Measurements from ENCODE around the gene CPN2. TPM values are rescaled to one million over a fixed set of nuclear protein-coding genes. Genes with fewer than 3 reads are reported as not detected.

CPN2 gene
- total and polyA plus RNA-seq, 4 donors: 20.4 to 196 (median 128) TPM

DNA sequence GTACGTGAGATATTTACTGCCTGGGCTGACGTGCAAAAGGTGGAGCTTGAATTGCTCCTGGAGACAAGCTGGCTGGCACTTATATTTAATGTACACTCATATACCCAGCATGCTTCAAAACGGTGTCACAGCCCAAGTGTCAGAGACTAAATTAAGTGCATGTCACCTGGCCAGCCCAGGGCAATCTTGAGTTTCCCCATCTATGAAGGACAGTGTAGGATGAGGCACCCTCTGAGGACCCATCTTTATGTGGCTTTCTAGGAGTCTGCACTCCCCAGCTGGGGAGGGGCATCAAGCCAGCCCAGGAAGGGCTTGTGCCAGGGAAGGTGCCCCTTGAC, 13.2 kb upstream of the CPN2 start:
- DNase-seq (ENCODE audit: low spot score): no peak
- WGBS: 80% methylated on average over 3 of the region's 3 CpGs
- peak overlapping the region in 1 of 2 donors; percentile 1 for H3K27ac ChIP-seq (ENCODE audit: low read depth in 1 of 2, low read length in 2 of 2)
- no peaks in the 10 kb centered on the region for H3K9me3 ChIP-seq (ENCODE audit: control insufficient read depth in 4 of 4, low read length in 3 of 4)
- peaks cover 0 to 4% (median 0%) of the 10 kb centered on the region in 4 donors for H3K27me3 ChIP-seq (ENCODE audit: control insufficient read depth in 4 of 4, insufficient read depth in 4 of 4, low read length in 3 of 4)
- H3K36me3 ChIP-seq (ENCODE audit: control insufficient read depth in 4 of 4, insufficient read depth in 3 of 4, low read depth in 1 of 4, low read length in 3 of 4): no peaks in the 10 kb centered on the region
- TF ChIP-seq HNF4A (conservative IDR thresholded peaks at IDR 0.05): no peak
- no peak for TF ChIP-seq RXRA (IDR thresholded peaks at IDR 0.05)
- no peak for TF ChIP-seq YY1 (IDR thresholded peaks at IDR 0.05)
- TF ChIP-seq HNF4G (IDR thresholded peaks at IDR 0.05): no peak
- no peak overlapping the region for H3K4me3 ChIP-seq (ENCODE audit: low read depth in 1 of 3, low read length in 3 of 3)
- H3K9ac ChIP-seq (ENCODE audit: low read depth in 1 of 2, low read length in 2 of 2): no peak overlapping the region
- H3K4me1 ChIP-seq (ENCODE audit: control insufficient read depth in 4 of 4, insufficient read depth in 4 of 4, low read length in 3 of 4): peaks cover 0 to 7% (median 3%) of the 10 kb centered on the region in 4 donors

DNA sequence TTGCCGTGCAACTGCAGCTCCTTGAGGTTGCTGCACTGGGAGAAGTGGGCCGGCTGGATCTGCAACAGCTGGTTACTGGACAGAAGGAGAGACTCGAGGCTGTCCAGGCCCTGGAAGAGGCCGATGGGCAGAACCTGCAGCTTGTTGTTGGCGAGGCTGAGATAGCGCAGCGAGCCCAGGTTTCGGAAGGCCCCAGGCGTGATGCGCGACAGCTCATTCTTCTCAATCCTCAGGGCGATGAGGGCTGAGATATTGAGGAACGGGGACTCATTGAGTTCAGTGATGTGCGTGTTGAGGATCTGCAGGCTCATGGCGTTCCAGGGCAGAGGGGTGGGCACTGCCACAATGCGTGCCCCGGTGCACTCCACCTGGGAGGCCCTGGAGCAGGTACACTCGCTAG, 9.4 kb upstream of the CPN2 start:
- H3K27me3 ChIP-seq (ENCODE audit: control insufficient read depth in 4 of 4, insufficient read depth in 4 of 4, low read length in 3 of 4): no peaks in the 10 kb centered on the region
- 93% methylated on average over 18 of the region's 18 CpGs for WGBS
- H3K27ac ChIP-seq (ENCODE audit: low read depth in 1 of 2, low read length in 2 of 2): no peak overlapping the region
- no peak for DNase-seq (ENCODE audit: low spot score)
- TF ChIP-seq SP1 (IDR thresholded peaks at IDR 0.05) (no peak), RAD21 (IDR thresholded peaks at IDR 0.05) (no peak), FOXA1 (IDR thresholded peaks at IDR 0.05) (no peak), EGR1 (IDR thresholded peaks at IDR 0.05; ENCODE audit: low read depth in 2 of 2) (no peak), TAF1 (conservative IDR thresholded peaks at IDR 0.05) (no peak), JUND (IDR thresholded peaks at IDR 0.05) (no peak)
- TF ChIP-seq, protein P1, sequence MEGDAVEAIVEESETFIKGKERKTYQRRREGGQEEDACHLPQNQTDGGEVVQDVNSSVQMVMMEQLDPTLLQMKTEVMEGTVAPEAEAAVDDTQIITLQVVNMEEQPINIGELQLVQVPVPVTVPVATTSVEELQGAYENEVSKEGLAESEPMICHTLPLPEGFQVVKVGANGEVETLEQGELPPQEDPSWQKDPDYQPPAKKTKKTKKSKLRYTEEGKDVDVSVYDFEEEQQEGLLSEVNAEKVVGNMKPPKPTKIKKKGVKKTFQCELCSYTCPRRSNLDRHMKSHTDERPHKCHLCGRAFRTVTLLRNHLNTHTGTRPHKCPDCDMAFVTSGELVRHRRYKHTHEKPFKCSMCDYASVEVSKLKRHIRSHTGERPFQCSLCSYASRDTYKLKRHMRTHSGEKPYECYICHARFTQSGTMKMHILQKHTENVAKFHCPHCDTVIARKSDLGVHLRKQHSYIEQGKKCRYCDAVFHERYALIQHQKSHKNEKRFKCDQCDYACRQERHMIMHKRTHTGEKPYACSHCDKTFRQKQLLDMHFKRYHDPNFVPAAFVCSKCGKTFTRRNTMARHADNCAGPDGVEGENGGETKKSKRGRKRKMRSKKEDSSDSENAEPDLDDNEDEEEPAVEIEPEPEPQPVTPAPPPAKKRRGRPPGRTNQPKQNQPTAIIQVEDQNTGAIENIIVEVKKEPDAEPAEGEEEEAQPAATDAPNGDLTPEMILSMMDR (IDR thresholded peaks at IDR 0.05; ENCODE audit: low read depth, low read length, missing input control): no peak
- no peak overlapping the region for H3K4me3 ChIP-seq (ENCODE audit: low read depth in 1 of 3, low read length in 3 of 3)
- no peak overlapping the region for H3K9ac ChIP-seq (ENCODE audit: low read depth in 1 of 2, low read length in 2 of 2)
- peaks cover 0 to 7% (median 3%) of the 10 kb centered on the region in 4 donors for H3K4me1 ChIP-seq (ENCODE audit: control insufficient read depth in 4 of 4, insufficient read depth in 4 of 4, low read length in 3 of 4)
- no peaks in the 10 kb centered on the region for H3K9me3 ChIP-seq (ENCODE audit: control insufficient read depth in 4 of 4, low read length in 3 of 4)
- no peaks in the 10 kb centered on the region for H3K36me3 ChIP-seq (ENCODE audit: control insufficient read depth in 4 of 4, insufficient read depth in 3 of 4, low read depth in 1 of 4, low read length in 3 of 4)

DNA sequence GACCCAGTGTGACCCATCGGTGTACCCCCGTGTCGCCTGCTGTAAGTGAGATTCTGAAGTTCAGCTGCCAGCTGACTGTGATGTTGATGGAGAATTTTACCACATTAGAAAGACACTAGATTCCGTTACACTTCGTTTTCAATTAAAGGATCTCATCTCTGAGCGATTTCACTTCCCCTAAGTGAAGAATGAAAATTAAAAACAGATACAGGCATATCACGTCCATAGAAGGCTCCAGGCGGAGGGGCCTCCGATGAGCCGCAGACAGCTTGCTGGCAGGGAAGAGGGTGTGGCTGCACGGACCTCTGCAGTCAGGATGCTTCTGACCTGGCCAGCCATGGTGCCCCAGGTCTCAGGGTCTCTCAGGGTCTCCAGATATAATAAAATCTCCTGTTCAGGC, 6.6 kb upstream of the CPN2 start:
- no peak overlapping the region for H3K9ac ChIP-seq (ENCODE audit: low read depth in 1 of 2, low read length in 2 of 2)
- no peak overlapping the region for H3K27ac ChIP-seq (ENCODE audit: low read depth in 1 of 2, low read length in 2 of 2)
- 91% methylated on average over 11 of the region's 11 CpGs for WGBS
- no peaks in the 10 kb centered on the region for H3K4me1 ChIP-seq (ENCODE audit: control insufficient read depth in 4 of 4, insufficient read depth in 4 of 4, low read length in 3 of 4)
- no peaks in the 10 kb centered on the region for H3K36me3 ChIP-seq (ENCODE audit: control insufficient read depth in 4 of 4, insufficient read depth in 3 of 4, low read depth in 1 of 4, low read length in 3 of 4)
- DNase-seq (ENCODE audit: low spot score): no peak
- H3K4me3 ChIP-seq (ENCODE audit: low read depth in 1 of 3, low read length in 3 of 3): no peak overlapping the region
- TF ChIP-seq RAD21 (IDR thresholded peaks at IDR 0.05) (no peak), FOXA2 (IDR thresholded peaks at IDR 0.05) (no peak), YY1 (IDR thresholded peaks at IDR 0.05) (no peak), HNF4A (conservative IDR thresholded peaks at IDR 0.05) (no peak), FOXA1 (IDR thresholded peaks at IDR 0.05) (no peak), SP1 (IDR thresholded peaks at IDR 0.05) (no peak), EGR1 (IDR thresholded peaks at IDR 0.05; ENCODE audit: low read depth in 2 of 2) (no peak)
- TF ChIP-seq, protein P1 (IDR thresholded peaks at IDR 0.05; ENCODE audit: low read depth, low read length, missing input control): no peak
- TF ChIP-seq, protein P2, sequence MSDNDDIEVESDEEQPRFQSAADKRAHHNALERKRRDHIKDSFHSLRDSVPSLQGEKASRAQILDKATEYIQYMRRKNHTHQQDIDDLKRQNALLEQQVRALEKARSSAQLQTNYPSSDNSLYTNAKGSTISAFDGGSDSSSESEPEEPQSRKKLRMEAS (IDR thresholded peaks at IDR 0.05): no peak
- TF ChIP-seq, protein P3, sequence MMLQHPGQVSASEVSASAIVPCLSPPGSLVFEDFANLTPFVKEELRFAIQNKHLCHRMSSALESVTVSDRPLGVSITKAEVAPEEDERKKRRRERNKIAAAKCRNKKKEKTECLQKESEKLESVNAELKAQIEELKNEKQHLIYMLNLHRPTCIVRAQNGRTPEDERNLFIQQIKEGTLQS (IDR thresholded peaks at IDR 0.05): no peak
- H3K9me3 ChIP-seq (ENCODE audit: control insufficient read depth in 4 of 4, low read length in 3 of 4): no peaks in the 10 kb centered on the region
- H3K27me3 ChIP-seq (ENCODE audit: control insufficient read depth in 4 of 4, insufficient read depth in 4 of 4, low read length in 3 of 4): no peaks in the 10 kb centered on the region

Measured in liver (tissue), 9 donors.